ENCODE measurements around the gene GRIN1.

Gene GRIN1

GRCh38 chr9:137164370-137165249 lies 25.7 kb downstream of the GRIN1 start:
- DNase-seq (ENCODE audit: low read depth in 2 of 2): no peak

GRCh38 chr9:137165250-137165836 lies 26.4 kb downstream of the GRIN1 start:
- no peak for DNase-seq (ENCODE audit: low read depth in 2 of 2)

- no peak for DNase-seq (ENCODE audit: low read depth in 2 of 2)
Observed at GRCh38 chr9:137166380-137167229, 27.7 kb downstream of the GRIN1 start.

- no peak for DNase-seq (ENCODE audit: low read depth in 2 of 2)
Observed at GRCh38 chr9:137167277-137167746, 28.4 kb downstream of the GRIN1 start.

GRCh38 chr9:137167747-137168572 lies 29.0 kb downstream of the GRIN1 start:
- no peak for DNase-seq (ENCODE audit: low read depth in 2 of 2)

GRCh38 chr9:137168573-137168903 lies 29.6 kb downstream of the GRIN1 start:
- no peak for DNase-seq (ENCODE audit: low read depth in 2 of 2)

- no peak for DNase-seq (ENCODE audit: low read depth in 2 of 2)
Observed at GRCh38 chr9:137168904-137169856, 30.2 kb downstream of the GRIN1 start.

GRCh38 chr9:137169896-137170358 lies 31.0 kb downstream of the GRIN1 start, which contains the start of gene LRRC26:
Gene LRRC26, minus strand, starts transcription at chr9:137170051. Its CDS starts 108 bp downstream, at chr9:137169943.
- DNase-seq (ENCODE audit: low read depth in 2 of 2): no peak

GRCh38 chr9:137170486-137171148 lies 31.7 kb downstream of the GRIN1 start:
- no peak for DNase-seq (ENCODE audit: low read depth in 2 of 2)

- DNase-seq (ENCODE audit: low read depth in 2 of 2): no peak
Observed at GRCh38 chr9:137171149-137171900, 32.4 kb downstream of the GRIN1 start.

- no peak for DNase-seq (ENCODE audit: low read depth in 2 of 2)
Observed at GRCh38 chr9:137172901-137173795, 34.2 kb downstream of the GRIN1 start.

- no peak for DNase-seq (ENCODE audit: low read depth in 2 of 2)
Observed at GRCh38 chr9:137173796-137174664, 35.1 kb downstream of the GRIN1 start.

GRCh38 chr9:137174722-137175293 lies 35.9 kb downstream of the GRIN1 start:
- DNase-seq (ENCODE audit: low read depth in 2 of 2): no peak

- no peak for DNase-seq (ENCODE audit: low read depth in 2 of 2)
Observed at GRCh38 chr9:137175345-137175961, 36.5 kb downstream of the GRIN1 start.

GRCh38 chr9:137176302-137177182 lies 37.6 kb downstream of the GRIN1 start:
- DNase-seq (ENCODE audit: low read depth in 2 of 2): no peak
